Right lung (tissue), 5 donors: Measurements from ENCODE around the gene NCAPD3. TPM values are rescaled to one million over a fixed set of nuclear protein-coding genes. Genes with fewer than 3 reads are reported as not detected.

ENCODE experiments used
- DNase-seq, 2 donors: peaks; one replicate each; pipeline ENCODE4 v3.0.0-alpha.2; 2013
- polyA plus RNA-seq, 5 donors: library from polyadenylated mRNA; unstranded; fragments of 120-200 nt; gene quantifications; one replicate each; pipeline versions ENCODE4 v1.2.1 to v1.2.3, GENCODE V29; 2013; ENCODE audit warnings: inconsistent platforms in 1 of 5, low replicate concordance in 1 of 5; ENCODE audit not compliant: insufficient read length in 5 of 5, insufficient read depth in 1 of 5

Gene NCAPD3
- polyA plus RNA-seq, 5 donors = 25.6 to 37.5 (median 33.5) TPM

- DNase-seq = peak; percentile 95 to 96
These were observed 29.6 kb upstream of the NCAPD3 start, which contains the start of the genes ACAD8 and THYN1 for GRCh38 chr11:134253188-134253993. ACAD8 (plus strand) TSS chr11:134253568; CDS start chr11:134253601, 33 bp downstream. THYN1 (minus strand) TSS chr11:134253352; CDS start chr11:134252882, 470 bp downstream.

- no peak for DNase-seq
These were observed 28.8 kb upstream of the NCAPD3 start for GRCh38 chr11:134252346-134253187.

GRCh38 chr11:134250675-134251074 is 26.9 kb upstream of the NCAPD3 start:
- no peak for DNase-seq

- DNase-seq = no peak
These were observed 26.5 kb upstream of the NCAPD3 start for GRCh38 chr11:134250246-134250645.

GRCh38 chr11:134248910-134249480 is 25.2 kb upstream of the NCAPD3 start:
- no peak for DNase-seq

- DNase-seq = no peak
These were observed 22.9 kb upstream of the NCAPD3 start for GRCh38 chr11:134246678-134247077.

GRCh38 chr11:134246100-134246499 is 22.3 kb upstream of the NCAPD3 start:
- no peak for DNase-seq

- DNase-seq = no peak
These were observed 21.7 kb upstream of the NCAPD3 start for GRCh38 chr11:134245434-134245833.

- DNase-seq = no peak
These were observed 20.8 kb upstream of the NCAPD3 start for GRCh38 chr11:134244593-134244992.

- DNase-seq = no peak
These were observed 20.1 kb upstream of the NCAPD3 start for GRCh38 chr11:134243913-134244312.

GRCh38 chr11:134242376-134242775 is 18.6 kb upstream of the NCAPD3 start:
- no peak for DNase-seq

- no peak for DNase-seq
These were observed 16.8 kb upstream of the NCAPD3 start for GRCh38 chr11:134240592-134240991.

GRCh38 chr11:134238956-134239355 is 15.2 kb upstream of the NCAPD3 start:
- no peak for DNase-seq

GRCh38 chr11:134237557-134237922 is 13.8 kb upstream of the NCAPD3 start:
- no peak for DNase-seq

- DNase-seq = no peak
These were observed 13.2 kb upstream of the NCAPD3 start for GRCh38 chr11:134236834-134237556.

- no peak for DNase-seq
These were observed 11.6 kb upstream of the NCAPD3 start for GRCh38 chr11:134235399-134235798.

GRCh38 chr11:134233729-134234179 is 10.0 kb upstream of the NCAPD3 start:
- DNase-seq = no peak

- no peak for DNase-seq
These were observed 8.3 kb upstream of the NCAPD3 start for GRCh38 chr11:134231958-134232659.

GRCh38 chr11:134230339-134230738 is 6.6 kb upstream of the NCAPD3 start:
- DNase-seq = no peak

GRCh38 chr11:134229126-134229790 is 5.5 kb upstream of the NCAPD3 start:
- no peak for DNase-seq
